T-helper 2 cell (primary cell): ENCODE data around the gene MUC22.
A peak's percentile ranks its signal among the peaks of the same experiment; 100 is the strongest.
"Not testable (repeated sequence)": the region's sequence is repeated elsewhere in the genome, so short reads cannot be mapped to it uniquely, and the experiment has no call there.

Experiments
- DNase-seq, 5 experiments: peaks; one replicate each; pipeline versions ENCODE4 v3.0.0 to v3.0.0-alpha.2; 2012 to 2022

The MUC22 gene

DNA sequence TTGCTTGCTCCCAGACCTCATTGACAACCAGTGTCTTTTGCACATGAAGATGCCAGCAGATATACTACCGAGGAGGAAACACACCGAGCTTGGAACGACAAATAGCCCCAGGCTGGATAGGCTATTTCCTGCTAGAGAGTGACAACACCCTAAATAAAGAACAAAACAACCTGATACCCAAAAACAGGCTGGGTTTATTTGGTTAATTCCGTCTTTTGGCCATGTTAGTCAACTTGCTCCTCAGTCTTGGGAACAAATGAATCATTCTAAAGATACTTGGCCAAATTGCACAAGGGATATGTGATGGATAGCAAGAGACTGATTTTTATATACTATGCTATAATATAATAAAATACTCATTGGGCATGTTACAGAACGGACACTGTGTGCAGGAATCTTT lies 11.5 kb upstream of the MUC22 start:
- no peak for DNase-seq

DNA sequence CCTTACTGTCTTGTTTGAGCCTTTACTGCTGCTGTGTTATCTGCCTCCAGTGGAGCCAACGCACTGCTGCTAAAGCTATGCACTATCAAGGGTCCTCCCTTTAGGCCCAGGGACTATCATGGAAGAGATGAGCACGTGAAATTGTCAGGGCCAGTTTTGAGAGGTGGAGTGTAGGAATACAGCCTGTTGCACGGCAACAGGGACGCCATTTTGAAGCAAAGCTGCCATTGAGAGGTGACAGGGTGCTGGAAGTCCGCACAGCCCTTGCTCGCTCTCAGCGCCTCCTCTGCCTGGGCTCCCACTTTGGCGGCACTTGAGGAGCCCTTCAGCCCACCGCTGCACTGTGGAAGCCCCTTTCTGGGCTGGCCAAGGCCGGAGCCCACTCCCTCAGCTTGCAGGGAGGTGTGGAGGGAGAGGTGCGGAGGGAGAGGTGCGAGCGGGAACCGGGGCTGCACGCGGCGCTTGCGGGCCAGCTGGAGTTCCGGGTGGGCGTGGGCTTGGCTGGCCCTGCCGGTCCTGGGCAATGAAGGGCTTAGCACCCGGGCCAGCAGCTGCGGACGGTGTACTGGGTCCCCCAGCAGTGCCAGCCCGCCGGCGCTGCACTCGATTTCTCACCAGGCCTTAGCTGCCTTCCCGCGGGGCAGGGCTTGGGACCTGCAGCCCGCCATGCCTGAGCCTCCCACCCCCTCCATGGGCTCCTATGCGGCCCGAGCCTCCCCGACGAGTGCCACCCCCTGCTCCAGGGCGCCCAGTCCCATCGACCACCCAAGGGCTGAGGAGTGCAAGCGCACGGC lies 10.0 kb upstream of the MUC22 start:
- DNase-seq: not testable (repeated sequence)

DNA sequence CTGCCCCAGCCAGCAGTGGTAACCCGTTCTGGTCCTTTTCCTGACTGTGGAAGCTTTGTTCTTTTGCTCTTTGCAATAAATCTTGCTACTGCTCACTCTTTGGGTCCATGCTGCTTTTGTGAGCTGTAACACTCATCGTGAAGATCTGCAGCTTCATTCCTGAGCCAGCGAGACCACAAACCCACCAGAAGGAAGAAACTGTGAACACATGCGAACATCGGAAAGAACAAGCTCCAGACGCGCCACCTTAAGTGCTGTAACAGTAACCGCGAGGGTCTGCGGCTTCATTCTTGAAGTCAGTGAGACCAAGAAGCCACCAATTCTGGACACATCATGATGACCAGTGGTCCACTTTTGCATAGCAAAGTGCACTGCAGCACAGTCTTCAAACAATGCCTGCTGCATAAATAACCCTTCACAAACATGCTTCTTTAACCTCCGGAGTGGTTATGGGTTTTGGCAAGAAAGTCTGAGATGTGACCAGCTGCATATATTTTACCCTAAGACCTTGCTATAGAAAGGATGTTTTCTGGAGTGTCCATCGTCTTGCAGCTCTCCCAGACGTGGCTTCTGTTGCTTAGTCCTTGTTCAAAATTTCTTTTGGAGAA lies 8.9 kb upstream of the MUC22 start:
- no peak for DNase-seq

DNA sequence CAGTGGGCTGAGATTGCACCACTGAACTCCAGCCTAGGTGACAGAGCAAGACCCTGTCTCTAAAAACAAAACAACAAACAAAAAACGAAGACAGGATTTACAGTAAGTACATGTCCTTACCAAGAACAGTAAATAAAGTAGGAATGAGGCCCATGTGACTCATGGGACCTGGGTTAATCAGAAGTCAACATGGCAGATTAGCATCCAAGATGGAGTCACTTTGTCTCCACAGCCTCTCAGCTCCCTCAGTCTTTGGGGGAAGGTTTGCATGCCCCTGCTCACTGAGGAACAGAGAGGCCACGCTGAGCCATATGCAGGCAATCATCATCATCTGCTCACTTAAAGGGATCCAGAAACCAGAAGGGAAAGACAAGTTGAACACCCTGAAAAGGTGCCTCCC lies 7.8 kb upstream of the MUC22 start:
- no peak for DNase-seq

DNA sequence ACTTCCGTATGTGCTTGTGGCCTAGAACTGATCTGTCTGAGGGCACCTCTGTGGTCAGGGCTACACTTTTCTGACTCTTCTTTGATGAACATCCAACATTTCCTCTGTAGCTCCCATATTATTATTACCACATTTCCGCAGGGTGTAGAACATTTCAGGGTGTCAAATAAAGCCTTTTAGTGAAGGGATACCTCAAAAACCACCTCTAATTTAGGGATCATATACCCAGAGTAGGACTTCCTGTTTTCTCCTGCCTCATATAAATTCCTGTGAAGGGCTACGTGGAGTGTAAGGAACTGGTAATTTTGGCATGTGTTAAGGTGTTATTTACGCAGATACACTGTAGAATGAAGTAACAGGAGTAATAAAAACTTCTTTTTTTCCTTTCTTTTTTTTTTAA lies 5.5 kb upstream of the MUC22 start:
- no peak for DNase-seq

DNA sequence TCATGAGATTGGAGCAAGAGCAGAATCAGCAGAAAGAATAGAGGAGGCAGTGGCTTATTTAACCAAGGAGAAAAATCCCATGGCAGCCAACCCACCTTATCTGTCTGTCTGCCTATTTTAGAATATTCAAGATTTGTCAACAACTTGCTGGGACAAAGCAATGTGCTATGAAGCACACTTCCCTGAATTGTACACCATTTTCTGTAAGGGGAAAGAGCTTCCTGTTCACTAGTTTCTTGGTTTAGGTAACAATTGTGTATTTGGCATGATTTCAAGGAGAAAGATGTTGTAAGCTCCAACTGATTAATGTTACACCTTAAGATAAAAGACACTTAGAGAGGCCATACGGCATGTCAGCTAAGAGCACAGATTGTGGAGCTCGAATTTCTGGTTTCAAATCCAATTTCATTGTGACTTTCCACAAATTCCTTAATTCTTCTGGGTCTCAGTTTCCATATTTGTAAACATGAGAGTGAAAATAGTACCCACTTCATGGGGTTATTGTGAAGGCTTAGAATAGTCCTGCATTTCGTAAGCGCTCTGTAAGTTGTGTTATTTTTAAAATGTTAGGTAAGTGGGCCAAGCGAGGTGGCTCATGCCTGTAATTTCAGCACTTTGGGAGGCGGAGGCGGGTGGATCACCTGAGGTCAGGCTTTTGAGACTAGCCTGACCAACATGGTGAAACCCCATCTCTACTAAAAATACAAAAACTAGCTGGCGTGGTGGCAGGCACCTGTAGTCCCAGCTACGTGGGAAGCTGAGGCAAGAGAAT lies 4.8 kb upstream of the MUC22 start:
- DNase-seq: no peak

DNA sequence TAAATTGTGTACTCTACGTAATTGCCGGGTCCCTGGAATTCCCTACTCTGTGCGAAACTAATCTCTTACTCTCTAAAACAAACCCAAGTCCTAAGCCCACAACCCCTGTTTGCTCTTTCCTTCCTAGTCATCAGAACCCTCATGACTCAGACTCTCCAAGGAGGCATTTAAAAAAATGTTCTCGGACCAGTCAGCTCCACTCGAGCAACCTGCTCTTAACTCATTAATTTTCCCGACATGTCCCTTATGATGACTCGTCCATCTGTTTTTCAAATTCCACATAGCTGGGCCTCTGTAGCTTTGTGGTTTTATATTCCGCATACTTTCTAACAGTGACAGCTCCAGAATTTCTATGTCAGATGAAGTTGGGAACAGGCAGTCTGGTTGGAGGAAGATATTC lies 2.6 kb upstream of the MUC22 start:
- no peak for DNase-seq

DNA sequence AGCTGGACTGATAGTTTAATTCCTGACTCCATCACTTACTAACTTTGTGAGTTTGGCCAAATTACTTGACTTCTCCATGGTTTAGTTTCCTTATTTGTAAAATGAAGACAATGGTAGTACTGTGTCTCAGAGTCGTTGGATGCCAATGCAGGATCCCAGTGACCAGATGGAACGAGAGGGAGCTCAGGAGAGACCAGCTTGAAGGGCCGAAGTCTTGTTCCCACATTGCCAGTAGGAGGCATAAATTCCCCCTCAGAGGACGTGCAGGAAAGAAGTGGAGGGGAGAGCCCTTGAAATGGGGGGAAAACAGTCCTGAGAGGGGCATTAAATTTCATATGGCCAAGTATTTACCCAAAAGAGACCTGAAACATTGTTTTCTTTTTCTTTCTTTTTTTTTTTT lies 2.1 kb upstream of the MUC22 start:
- DNase-seq: no peak

DNA sequence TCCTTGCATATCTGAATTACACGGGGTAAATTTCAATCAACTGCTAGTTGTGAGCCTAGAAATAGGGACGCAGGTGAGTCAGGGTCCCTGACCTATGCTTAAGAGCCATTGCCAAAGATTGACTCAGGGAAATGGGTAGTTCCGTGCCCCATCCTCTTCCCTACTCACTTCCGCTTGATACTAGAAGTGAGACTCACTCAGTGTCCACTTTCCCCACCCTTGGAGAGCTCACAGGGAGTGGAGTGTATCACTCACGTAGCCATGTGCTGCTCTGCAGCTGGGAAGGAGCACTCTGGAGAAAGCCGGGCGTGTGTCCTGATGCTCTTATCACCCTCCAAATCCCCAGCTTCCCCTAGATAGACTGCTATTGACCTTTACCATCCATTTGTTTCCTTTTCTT lies 543 bp upstream of the MUC22 start:
- no peak for DNase-seq

DNA sequence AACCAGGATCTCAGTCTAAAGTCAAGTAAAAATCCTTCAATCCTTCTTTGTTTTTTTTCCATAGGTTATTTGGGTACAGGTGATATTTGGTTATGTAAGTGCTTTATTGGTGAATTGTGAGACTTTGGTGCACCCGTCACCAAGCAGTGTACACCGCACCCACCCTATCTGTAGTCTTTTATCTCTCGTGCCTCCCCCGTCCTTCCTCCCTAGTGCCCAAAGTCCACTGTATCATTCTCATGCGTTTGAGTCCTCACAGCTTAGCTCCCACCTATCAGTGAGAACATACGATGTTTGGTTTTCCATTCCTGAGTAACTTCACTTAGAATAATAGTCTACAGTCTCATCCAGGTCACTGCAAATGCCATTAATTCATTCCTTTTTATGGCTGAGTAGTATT lies 879 bp downstream of the MUC22 start:
- DNase-seq: no peak

DNA sequence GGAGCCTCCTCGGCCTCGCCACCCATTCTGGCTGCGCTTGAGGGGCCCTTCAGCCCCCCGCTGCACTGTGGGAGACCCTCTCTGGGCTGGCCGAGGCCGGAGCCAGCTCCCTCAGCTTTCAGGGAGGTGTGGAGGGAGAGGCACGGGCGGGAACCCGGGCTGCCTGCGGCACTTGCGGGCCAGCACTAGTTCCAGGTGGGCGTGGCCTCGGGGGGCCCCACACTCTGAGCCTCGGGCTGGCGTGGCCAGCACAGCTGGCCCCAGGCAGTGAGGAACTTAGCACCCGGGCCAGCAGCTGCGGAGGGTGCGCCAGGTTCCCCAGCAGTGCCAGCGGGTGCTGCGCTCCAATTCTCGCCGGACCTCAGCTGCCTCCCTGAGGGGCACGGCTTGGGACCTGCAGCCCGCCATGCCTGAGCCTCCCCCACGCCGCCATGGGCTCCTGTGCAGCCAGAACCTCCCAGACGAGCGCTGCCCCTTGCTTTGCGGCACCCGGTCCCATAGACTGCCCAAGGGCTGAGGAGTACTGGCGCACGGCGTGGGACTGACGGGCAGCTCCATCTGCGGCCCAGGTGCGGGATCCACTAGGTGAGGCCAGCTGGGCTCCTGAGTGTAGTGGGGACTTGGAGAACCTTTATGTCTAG lies 6.5 kb downstream of the MUC22 start:
- DNase-seq: no peak

DNA sequence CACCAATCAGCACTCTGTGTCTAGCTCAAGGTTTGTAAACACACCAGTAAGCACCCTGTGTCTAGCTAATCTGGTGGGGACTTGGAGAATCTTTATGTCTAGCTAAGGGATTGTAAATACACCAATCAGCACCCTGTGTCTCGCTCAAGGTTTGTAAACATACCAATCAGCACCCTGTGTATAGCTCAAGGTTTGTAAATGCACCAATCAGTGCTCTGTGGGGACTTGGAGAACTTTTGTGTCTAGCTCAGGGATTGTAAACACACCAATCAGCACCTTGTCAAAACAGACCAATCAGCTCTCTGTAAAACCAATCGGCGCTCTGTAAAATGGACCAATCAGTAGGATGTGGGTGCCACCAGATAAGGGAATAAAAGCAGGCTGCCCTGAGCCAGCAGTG lies 7.2 kb downstream of the MUC22 start:
- not testable (repeated sequence) for DNase-seq

DNA sequence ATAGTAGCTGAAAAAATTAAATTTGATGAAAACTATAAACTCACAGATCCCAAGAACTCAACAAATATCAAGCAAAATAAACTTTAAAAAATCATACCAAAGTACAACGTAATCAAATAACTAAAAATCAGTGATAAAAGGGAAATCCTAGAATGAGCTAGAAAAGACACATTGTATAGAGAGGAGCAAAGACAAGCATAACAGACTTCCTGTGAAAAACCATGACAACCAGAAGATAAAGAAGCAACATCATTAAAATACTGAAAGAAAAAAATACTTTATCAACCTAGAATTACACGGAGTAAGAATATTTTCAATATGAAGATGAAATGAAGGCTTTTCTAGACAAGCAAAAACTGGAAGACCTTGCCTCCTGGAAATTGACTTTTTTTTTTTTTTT lies 9.8 kb downstream of the MUC22 start:
- DNase-seq: no peak

DNA sequence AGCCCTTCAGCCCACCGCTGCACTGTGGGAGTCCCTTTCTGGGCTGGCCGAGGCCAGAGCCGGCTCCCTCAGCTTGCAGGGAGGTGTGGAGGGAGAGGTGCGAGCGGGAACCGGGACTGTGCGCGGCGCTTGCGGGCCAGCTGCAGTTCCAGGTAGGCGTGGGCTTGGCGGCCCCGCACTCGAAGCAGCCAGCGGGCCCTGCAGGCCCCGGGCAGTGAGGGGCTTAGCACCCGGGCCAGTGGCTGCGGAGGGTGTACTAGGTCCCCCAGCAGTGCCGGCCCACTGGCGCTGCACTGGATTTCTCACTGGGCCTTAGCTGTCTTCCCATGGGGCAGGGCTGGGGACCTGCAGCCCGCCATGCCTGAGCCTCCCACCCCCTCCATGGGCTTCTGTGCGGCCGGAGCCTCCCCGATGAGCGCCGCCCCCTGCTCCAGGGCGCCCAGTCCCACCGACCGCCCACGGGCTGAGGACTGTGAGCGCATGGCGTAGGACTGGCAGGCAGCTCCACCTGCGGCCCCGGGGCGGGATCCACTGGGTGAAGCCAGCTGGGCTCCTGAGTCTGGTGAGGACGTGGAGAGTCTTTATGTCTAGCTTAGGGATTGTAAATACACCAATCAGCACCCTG lies 10.5 kb downstream of the MUC22 start:
- DNase-seq: not testable (repeated sequence)

DNA sequence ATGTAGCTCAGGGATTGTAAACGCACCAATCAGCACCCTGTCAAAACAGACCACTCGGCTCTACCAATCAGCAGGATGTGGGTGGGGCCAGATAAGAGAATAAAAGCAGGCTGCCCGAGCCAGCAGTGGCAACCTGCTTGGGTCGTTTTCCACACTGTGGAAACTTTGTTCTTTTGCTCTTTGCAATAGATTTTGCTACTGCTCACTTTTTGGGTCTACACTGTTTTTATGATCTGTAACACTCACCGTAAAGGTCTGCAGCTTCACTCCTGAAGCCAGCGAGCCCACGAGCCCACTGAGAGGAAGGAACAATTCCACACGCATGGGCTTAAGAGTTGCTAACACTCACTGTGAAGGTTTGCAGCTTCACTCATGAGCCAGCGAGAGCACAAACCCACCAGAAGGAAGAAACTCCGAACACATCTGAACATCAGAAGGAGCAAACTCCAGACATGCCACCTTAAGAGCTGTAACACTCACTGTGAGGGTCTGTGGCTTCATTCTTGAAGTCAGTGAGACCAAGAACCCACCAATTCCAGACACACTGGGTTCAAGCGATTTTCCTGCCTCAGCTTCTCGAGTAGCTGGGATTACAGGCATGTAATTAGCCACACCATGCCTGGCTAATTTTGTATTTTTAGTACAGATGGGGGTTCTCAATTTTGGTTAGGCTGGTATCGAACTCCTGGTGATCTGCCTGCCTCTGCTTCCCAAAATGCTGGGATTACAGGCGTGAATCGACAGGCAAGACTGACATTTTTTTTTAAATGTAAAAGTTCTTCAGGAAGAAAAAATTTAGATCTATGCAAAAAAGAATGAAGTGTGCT lies 11.6 kb downstream of the MUC22 start:
- not testable (repeated sequence) for DNase-seq

DNA sequence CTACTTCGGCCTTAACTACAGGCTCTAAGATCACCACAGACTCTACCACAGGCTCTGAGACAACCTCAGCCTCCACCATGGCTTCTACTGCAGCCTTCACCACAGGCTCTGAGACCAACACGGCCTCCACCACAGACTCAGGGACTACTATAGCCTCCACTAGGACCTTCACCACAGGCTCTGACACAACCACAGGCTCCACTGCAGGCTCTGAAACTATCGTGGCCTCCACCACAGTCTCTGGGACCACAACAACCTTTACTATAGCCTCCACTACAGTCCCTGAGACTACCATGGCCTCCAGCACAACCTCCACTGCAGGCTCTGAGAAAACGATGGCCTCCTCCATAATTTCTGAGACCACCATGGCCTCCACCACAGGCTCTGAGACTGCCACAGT lies 15.3 kb downstream of the MUC22 start:
- DNase-seq: peak in 1 of 5 experiments; percentile 7

DNA sequence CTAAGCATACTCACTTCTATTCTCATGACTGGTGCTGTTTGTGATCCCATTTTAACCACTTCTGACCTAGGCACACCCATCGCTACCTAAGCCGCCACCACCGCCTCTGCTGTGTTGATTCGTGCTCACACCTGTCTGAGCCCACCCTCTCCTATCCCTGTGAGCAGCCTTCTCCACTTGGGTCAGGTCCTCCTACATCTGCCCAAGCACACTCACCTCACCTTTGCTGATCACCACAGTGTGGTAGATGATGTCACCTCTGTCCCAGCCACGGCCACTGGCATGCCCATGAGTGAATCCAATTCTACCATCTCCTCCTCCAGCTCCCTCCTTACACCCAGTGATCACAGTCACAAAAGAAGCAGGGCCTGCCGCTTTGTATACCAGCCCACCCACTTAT lies 20.8 kb downstream of the MUC22 start:
- DNase-seq: no peak

DNA sequence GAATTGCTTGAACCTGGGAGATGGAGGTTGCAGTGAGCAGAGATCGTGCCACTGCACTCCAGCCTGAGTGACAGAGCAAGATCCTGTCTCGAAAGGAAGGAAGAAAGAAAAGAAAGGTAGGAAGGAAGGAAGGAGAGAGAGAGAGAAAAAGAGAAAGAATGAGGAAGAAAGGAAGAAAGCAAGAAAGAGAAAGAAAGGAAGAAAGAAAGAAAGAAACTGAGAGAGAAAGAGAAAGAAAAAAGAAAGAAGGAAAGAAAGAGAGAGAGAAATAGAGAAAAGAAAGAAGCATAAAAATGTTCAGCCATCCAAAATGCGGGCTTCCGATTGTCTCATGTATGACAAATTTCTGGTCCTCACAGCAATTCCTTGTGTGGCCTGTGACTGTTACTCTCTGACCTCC lies 22.8 kb downstream of the MUC22 start:
- DNase-seq: no peak

DNA sequence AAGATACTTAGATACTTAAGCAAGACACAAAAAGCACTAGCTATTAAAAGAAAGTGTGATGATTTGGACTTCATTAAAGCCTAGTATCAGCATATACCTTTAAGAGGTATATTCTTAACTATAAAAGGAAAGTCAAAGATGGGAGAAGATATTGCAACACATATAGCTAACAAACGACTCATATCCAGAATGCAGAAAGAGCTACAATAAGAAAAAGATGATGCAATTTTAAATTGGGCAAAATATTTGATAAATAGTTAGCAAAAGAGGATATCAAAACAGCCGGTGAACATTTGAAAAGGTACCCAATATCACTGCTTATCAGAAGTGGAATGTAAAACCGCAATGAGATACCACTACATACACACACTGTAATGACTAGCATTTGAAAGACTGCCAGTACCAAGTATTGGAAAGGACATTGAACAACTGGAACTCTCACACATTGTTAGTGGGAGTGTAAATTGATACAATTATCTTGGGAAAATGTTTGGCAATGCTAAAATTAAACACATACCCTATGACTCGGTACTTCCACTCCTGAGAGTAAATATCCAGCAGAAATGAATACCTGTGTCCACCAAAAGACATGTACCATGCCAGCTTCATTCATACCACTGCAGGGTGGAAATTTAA lies 25.7 kb downstream of the MUC22 start:
- DNase-seq: no peak

DNA sequence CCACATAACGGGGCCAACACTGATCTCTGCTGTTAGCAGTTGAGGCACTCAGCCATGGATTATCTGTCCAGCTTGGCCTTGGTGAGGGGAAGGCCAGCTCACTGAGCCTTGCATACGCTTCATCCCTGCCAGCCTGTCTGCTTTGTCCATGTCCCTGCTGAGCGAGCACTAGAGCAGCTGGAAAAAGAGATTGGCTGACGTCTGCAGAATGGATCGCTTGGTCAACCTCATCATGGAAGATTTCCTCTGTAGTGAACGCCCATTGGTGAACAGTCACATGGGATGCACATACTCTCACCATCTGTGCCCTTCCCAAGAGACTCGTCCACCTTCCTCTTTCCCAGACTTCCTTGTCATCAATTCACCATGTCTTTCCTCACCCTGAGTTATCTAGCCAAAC lies 26.9 kb downstream of the MUC22 start:
- no peak for DNase-seq

DNA sequence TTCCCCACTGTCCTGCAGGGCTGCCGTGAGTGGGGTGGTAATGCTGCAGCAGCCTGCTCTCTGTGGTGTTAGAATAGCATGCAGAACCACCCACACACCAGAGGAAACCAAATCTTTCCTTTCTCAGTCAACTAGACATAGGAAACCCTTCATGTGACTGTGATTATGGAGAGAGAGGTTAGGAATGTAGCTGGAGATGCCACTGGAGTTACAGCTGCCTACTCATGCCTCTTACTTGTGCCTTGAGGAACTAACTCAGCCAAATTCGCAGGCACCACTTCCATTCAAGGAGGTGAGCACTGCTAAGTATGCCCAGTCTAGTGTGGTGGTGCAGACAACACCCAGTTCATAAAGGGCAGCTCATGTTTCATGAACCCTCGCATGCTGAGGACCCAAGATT lies 27.4 kb downstream of the MUC22 start:
- no peak for DNase-seq

DNA sequence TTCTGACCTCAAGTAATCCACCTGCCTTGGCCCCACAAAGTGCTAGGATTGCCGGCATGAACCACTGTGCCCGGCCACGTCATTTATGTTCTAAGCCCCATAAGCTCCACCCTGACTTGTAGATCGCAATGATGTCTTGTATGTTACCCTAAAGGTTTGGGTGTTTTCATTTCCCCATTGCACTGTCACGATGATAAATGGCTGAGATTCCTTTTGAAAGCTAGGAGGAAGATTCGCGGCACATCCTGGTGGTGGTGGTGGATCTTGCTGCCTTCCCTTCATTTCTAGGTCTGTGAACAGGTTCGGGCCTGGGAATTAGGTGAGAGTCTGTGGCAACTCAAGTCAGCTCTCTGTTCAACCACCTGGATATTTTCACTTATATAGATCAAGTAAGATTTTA lies 28.3 kb downstream of the MUC22 start:
- DNase-seq: no peak
